Endothelial cell of umbilical vein (primary cell): Measurements from ENCODE around the gene ALX3. TPM values are rescaled to one million over a fixed set of nuclear protein-coding genes. Genes with fewer than 3 reads are reported as not detected.

Experiments
- BruUV-seq: library from RNA; stranded (reverse); fragments of 400-500 nt; replicated peaks from 2 replicates; lab custom pipeline; 2021; lab: Mats Ljungman, UMichigan
- CTCF ChIA-PET: fragments of 300-600, 350-600 bp; sonication (Branson Sonifier 250); formaldehyde crosslinking; loops from one replicate; lab custom pipeline; 2021; ENCODE audit warnings: antibody characterized with exemption, inconsistent platforms; lab: Charles Lee
- POLR2A ChIA-PET: fragments of 300-600, 350-600 bp; sonication (Branson Sonifier 250); formaldehyde crosslinking; loops from one replicate; lab custom pipeline; 2021; ENCODE audit warnings: antibody characterized with exemption, inconsistent platforms; lab: Charles Lee
- DNase-seq: peaks from one replicate; pipeline ENCODE4 v3.0.0-alpha.2; 2011; ENCODE audit warnings: low read depth, low spot score
- FAIRE-seq: peaks from 2 replicates; lab custom pipeline; 2011; peaks lifted over from hg19 to GRCh38; lab: Jason Lieb, UNC
- H2AFZ ChIP-seq: 2 replicates; pipeline ENCODE4 v1.6.0; 2012; ENCODE audit warnings: low read depth, low read length, control low read depth, inconsistent platforms
- H3K27ac ChIP-seq: 2 replicates; pipeline ENCODE4 v1.5.1; 2011; ENCODE audit warnings: low read depth, mild to moderate bottlenecking, control low read depth, low read length, moderate library complexity; ENCODE audit not compliant: insufficient read depth
- H3K27me3 ChIP-seq, 2 experiments: 2 replicates each; pipeline versions ENCODE4 v1.6.0 to v1.6.1; 2011; ENCODE audit warnings: low read length in 2 of 2, mixed read lengths in 1 of 2; ENCODE audit not compliant: control insufficient read depth in 2 of 2, insufficient read depth in 2 of 2
- H3K36me3 ChIP-seq, 2 experiments: 2 replicates in 1 of 2; 3 replicates in 1 of 2; pipeline ENCODE4 v1.5.1; 2011; ENCODE audit warnings: low read length in 2 of 2, mild to moderate bottlenecking in 1 of 2, moderate library complexity in 1 of 2; ENCODE audit not compliant: control insufficient read depth in 2 of 2, insufficient read depth in 2 of 2; ENCODE audit errors: extremely low read depth in 1 of 2
- H3K4me1 ChIP-seq: 3 replicates; pipeline ENCODE4 v1.5.1; 2011; ENCODE audit warnings: mild to moderate bottlenecking, low read length; ENCODE audit not compliant: control insufficient read depth, insufficient read depth; ENCODE audit errors: extremely low read depth
- H3K4me2 ChIP-seq: 2 replicates; pipeline ENCODE4 v1.6.1; 2011; ENCODE audit warnings: low read length, control low read depth, mixed read lengths; ENCODE audit not compliant: insufficient read depth
- H3K4me3 ChIP-seq, 3 experiments: fragments of 200-600 bp in 1 of 3; sonication (generic), shearing (Covaris generic) in 1 of 3; replicated peaks in 1 of 3; 2 replicates each; pipeline ENCODE4 v1.5.1; 2011 to 2016; ENCODE audit warnings: control low read depth in 3 of 3, low read length in 3 of 3, mild to moderate bottlenecking in 2 of 3, inconsistent platforms in 1 of 3, low read depth in 1 of 3, moderate library complexity in 1 of 3; ENCODE audit not compliant: insufficient read depth in 1 of 3
- H3K79me2 ChIP-seq: 2 replicates; pipeline ENCODE4 v1.6.0; 2012; ENCODE audit warnings: low read length, inconsistent platforms; ENCODE audit not compliant: control insufficient read depth, insufficient read depth
- H3K9ac ChIP-seq: replicated peaks from 2 replicates; pipeline ENCODE3; 2011; ENCODE audit warnings: low read length, control low read depth; ENCODE audit not compliant: insufficient read depth; ENCODE audit errors: extremely low read depth
- H3K9me1 ChIP-seq: replicated peaks from 3 replicates; pipeline ENCODE4 v1.6.0; 2011; ENCODE audit warnings: mild to moderate bottlenecking, low read length; ENCODE audit not compliant: control insufficient read depth, insufficient read depth; ENCODE audit errors: extremely low read depth
- H3K9me3 ChIP-seq: replicated peaks from 2 replicates; pipeline ENCODE4 v1.5.1; 2012; ENCODE audit warnings: low read length, inconsistent platforms; ENCODE audit not compliant: control insufficient read depth, insufficient read depth
- H4K20me1 ChIP-seq: replicated peaks from 2 replicates; pipeline ENCODE3; 2011; ENCODE audit warnings: mild to moderate bottlenecking, low read length; ENCODE audit not compliant: control insufficient read depth, insufficient read depth; ENCODE audit errors: extremely low read depth
- EZH2 ChIP-seq: IDR thresholded peaks from 2 replicates; pipeline ENCODE4 v1.6.1; 2012; ENCODE audit warnings: borderline replicate concordance, low read depth, mild to moderate bottlenecking, moderate library complexity, low read length, inconsistent platforms; ENCODE audit not compliant: severe bottlenecking
- FOS ChIP-seq: IDR thresholded peaks from 2 replicates; pipeline ENCODE4 v1.6.1; 2011; ENCODE audit warnings: mild to moderate bottlenecking, low read length, moderate library complexity, borderline replicate concordance; ENCODE audit not compliant: insufficient read depth
- GATA2 ChIP-seq: IDR thresholded peaks from 2 replicates; pipeline ENCODE4 v1.7.0; 2011; ENCODE audit warnings: low read depth, mild to moderate bottlenecking, moderate library complexity, mixed read lengths, low read length; ENCODE audit not compliant: insufficient read length, insufficient read depth
- JUN ChIP-seq: IDR thresholded peaks from 2 replicates; pipeline ENCODE4 v1.6.1; 2011; ENCODE audit warnings: borderline replicate concordance, low read depth; ENCODE audit not compliant: insufficient read length, insufficient read depth
- MYC ChIP-seq: IDR thresholded peaks from one replicate; pipeline ENCODE4 v1.6.1; 2011; ENCODE audit warnings: mild to moderate bottlenecking, low read depth, low read length
- POLR2A ChIP-seq: IDR thresholded peaks from 2 replicates; pipeline ENCODE4 v1.6.1; 2012; ENCODE audit warnings: low read depth, mild to moderate bottlenecking, control low read depth, low read length
- POLR2AphosphoS5 ChIP-seq: IDR thresholded peaks from 2 replicates; pipeline ENCODE4 v1.6.1; 2012; ENCODE audit warnings: low read depth, mild to moderate bottlenecking, control low read depth, low read length, moderate library complexity; ENCODE audit not compliant: insufficient read depth
- dilution Hi-C: fragments of 300-500 bp; cut with MboI; formaldehyde crosslinking; loops from one replicate; pipeline ENCODE4 v1.15.0; 2019; ENCODE audit warnings: low sequenced_read_pairs; ENCODE audit not compliant: extremely low pct_ligation_motif_present
- intact Hi-C: fragments of 100-400 bp; cut with micrococcal nuclease; formaldehyde crosslinking; loops from one replicate; pipeline ENCODE4 v1.10.0; 2022
- polyA plus RNA-seq, 4 experiments: library from polyadenylated mRNA; depleted of rRNA in 3 of 4; stranded (reverse) in 3 of 4; unstranded in 1 of 4; fragments of >200 nt; gene quantifications; 2 replicates each; pipeline versions ENCODE4 v1.2.1 to v1.2.3, GENCODE V29; 2011 to 2012; ENCODE audit warnings: missing spikeins in 1 of 4
- total RNA-seq: library from RNA; stranded (reverse); gene quantifications from 2 replicates; pipeline ENCODE4 v1.2.3, GENCODE V29; 2021
- TF ChIP-seq, protein P1 (sequence below): IDR thresholded peaks from 2 replicates; pipeline ENCODE4 v1.6.1; 2011; ENCODE audit not compliant: insufficient read depth, insufficient read length
- TF ChIP-seq, protein P2 (sequence below), 2 donors: IDR thresholded peaks; 1 replicate in 1 of 2; 2 replicates in 1 of 2; pipeline ENCODE4 v1.5.1; 2011; ENCODE audit warnings: low read length in 2 of 2, mild to moderate bottlenecking in 2 of 2, moderate library complexity in 2 of 2, control low read depth in 1 of 2, inconsistent platforms in 1 of 2, low read depth in 1 of 2; ENCODE audit not compliant: insufficient read depth in 1 of 2; ENCODE audit errors: extremely low read depth in 1 of 2

The ALX3 gene
- total and polyA plus RNA-seq, 2 donors (not counting 3 experiments of a cell fraction or from before 2014, with no cell fraction given): not detected

- no peaks in the 10 kb centered on the region for H4K20me1 ChIP-seq
- no peaks in the 10 kb centered on the region for H3K4me1 ChIP-seq
- no TSS peak for BruUV-seq
- dilution Hi-C loops: no loop called here
- CTCF ChIA-PET: interaction anchor here (1.3 to 8.3 kb wide), 5 partner anchors 13 to 407 kb away, joined by 3 to 272 read pairs (median 17); no protein-coding TSS in a partner anchor
- no peaks in the 10 kb centered on the region for H3K9me3 ChIP-seq
- H3K27ac ChIP-seq: no peak overlapping the region
- peaks cover 33% of the 10 kb centered on the region in 2 experiments for H3K27me3 ChIP-seq
- H3K36me3 ChIP-seq: no peaks in the 10 kb centered on the region
- H3K9ac ChIP-seq: no peak overlapping the region
- no peak overlapping the region for H3K4me2 ChIP-seq
- POLR2A ChIA-PET: no interaction called here
- H2AFZ ChIP-seq: no peak overlapping the region
- FAIRE-seq: no peak
- intact Hi-C loops: no loop called here
- no peak for TF ChIP-seq EZH2
- TF ChIP-seq, protein P1, sequence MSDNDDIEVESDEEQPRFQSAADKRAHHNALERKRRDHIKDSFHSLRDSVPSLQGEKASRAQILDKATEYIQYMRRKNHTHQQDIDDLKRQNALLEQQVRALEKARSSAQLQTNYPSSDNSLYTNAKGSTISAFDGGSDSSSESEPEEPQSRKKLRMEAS: no peak
- no peak for TF ChIP-seq POLR2A
- TF ChIP-seq MYC: no peak
- TF ChIP-seq FOS: no peak
- no peak for TF ChIP-seq POLR2AphosphoS5
- TF ChIP-seq JUN: no peak
- TF ChIP-seq, protein P2, sequence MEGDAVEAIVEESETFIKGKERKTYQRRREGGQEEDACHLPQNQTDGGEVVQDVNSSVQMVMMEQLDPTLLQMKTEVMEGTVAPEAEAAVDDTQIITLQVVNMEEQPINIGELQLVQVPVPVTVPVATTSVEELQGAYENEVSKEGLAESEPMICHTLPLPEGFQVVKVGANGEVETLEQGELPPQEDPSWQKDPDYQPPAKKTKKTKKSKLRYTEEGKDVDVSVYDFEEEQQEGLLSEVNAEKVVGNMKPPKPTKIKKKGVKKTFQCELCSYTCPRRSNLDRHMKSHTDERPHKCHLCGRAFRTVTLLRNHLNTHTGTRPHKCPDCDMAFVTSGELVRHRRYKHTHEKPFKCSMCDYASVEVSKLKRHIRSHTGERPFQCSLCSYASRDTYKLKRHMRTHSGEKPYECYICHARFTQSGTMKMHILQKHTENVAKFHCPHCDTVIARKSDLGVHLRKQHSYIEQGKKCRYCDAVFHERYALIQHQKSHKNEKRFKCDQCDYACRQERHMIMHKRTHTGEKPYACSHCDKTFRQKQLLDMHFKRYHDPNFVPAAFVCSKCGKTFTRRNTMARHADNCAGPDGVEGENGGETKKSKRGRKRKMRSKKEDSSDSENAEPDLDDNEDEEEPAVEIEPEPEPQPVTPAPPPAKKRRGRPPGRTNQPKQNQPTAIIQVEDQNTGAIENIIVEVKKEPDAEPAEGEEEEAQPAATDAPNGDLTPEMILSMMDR (IDR thresholded peaks at IDR 0.05; ENCODE audit: extremely low read depth in 1 of 2, insufficient read depth in 1 of 2, low read depth in 1 of 2, low read length in 2 of 2): no peak
- no peak for TF ChIP-seq GATA2
- H3K9me1 ChIP-seq: no peaks in the 10 kb centered on the region
- no peaks in the 10 kb centered on the region for H3K79me2 ChIP-seq
- no peak for DNase-seq
- H3K4me3 ChIP-seq: no peak overlapping the region
These were observed 19.2 kb upstream of the ALX3 start for GRCh38 chr1:110089561-110090275.
